GM18909 (cell line): ENCODE measurements around the gene ASB2.

Source experiments
- ATAC-seq: cut with Tn5 transposase; IDR thresholded peaks from one replicate; pipeline ENCODE4 v1.9.1; 2021; ENCODE audit warnings: mild to moderate bottlenecking; ENCODE audit not compliant: unreplicated experiment, poor library complexity

Gene ASB2, protein sequence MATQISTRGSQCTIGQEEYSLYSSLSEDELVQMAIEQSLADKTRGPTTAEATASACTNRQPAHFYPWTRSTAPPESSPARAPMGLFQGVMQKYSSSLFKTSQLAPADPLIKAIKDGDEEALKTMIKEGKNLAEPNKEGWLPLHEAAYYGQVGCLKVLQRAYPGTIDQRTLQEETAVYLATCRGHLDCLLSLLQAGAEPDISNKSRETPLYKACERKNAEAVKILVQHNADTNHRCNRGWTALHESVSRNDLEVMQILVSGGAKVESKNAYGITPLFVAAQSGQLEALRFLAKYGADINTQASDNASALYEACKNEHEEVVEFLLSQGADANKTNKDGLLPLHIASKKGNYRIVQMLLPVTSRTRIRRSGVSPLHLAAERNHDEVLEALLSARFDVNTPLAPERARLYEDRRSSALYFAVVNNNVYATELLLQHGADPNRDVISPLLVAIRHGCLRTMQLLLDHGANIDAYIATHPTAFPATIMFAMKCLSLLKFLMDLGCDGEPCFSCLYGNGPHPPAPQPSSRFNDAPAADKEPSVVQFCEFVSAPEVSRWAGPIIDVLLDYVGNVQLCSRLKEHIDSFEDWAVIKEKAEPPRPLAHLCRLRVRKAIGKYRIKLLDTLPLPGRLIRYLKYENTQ

GRCh38 chr14:93976477-93977057, at the start of gene ASB2:
TSS of gene ASB2 (minus strand) at chr14:93976570. CDS start at chr14:93964539, 12,031 bp downstream.
- ATAC-seq = peak; percentile 4

DNA sequence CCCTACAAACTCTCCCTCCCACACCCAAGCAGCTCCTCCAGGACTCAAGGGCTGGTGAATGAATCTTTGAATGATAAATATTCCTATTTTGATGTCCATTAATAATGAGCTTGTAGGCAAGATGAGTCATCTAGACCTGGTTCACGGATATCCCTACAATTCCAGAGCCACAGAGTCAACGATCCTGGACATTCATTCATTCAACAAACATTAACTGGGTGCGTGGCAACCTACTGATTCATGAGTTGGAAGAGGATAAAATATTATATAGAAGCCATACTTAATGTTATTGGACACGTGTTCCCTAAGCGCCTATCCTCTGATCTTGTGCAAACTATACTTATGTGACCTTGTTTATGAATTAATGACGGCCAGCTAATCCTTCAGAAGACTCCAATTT, 49.4 kb upstream of the ASB2 start:
- ATAC-seq = no peak

DNA sequence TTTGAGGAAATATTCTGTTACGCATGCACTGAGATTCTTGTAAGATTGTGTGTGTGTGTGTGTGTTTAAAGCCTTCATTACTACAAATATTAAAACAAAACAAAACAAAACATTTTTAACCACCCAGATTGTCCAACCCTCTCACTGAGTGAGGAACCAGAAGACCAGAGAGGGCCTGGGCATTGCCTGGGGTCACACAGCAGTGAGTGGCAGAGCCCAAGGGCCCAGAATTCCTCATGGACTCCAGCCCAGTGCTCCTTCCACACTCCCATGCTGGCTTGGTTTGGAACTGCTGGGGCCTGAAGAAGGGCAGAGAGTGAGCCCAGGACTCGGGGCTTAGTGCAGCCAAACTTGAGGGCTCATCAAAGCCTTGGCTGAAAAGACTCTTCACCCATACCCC, 48.2 kb upstream of the ASB2 start:
- no peak for ATAC-seq

DNA sequence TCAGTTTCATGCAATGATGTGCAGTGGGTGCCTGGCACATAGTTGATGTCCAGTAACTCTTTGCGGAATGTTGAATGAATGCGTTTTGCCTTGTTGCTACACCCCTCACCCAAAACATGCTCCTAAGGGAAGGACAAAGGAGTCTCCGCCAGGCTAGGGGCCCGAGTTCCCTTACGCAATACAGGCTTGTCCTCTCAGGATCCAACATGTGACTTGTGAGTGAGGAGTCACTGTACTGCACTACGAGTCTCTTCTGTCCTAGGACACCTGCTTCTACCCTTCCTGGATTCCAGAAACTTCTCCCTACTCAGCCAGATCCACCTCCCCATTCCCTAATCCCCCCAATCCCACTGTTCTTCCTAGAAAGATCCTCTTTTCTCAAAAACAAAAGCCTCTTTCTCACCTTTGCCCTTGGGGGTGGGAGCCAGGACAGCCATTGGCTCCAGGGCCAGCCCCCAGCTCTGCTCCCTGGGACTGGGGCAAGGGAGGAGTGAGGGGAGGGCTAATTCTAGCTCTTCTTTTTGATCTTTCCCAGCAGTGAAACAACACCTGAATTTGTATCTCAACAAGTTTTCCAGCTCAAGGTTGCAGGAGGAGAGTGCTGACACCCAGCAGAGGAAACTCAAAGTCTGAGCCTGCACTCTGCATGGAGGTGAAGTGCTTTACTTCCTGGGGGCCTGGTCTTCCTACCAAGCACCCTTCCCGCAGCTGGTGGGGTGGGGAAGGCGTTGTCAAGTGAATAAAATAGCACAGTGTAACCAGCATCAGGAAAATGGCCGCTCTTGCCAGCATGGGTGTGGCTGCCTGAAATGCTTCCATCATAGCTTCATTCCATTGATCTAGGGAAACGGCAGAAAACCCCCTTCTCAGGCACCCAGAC, 46.4 kb upstream of the ASB2 start:
- no peak for ATAC-seq

DNA sequence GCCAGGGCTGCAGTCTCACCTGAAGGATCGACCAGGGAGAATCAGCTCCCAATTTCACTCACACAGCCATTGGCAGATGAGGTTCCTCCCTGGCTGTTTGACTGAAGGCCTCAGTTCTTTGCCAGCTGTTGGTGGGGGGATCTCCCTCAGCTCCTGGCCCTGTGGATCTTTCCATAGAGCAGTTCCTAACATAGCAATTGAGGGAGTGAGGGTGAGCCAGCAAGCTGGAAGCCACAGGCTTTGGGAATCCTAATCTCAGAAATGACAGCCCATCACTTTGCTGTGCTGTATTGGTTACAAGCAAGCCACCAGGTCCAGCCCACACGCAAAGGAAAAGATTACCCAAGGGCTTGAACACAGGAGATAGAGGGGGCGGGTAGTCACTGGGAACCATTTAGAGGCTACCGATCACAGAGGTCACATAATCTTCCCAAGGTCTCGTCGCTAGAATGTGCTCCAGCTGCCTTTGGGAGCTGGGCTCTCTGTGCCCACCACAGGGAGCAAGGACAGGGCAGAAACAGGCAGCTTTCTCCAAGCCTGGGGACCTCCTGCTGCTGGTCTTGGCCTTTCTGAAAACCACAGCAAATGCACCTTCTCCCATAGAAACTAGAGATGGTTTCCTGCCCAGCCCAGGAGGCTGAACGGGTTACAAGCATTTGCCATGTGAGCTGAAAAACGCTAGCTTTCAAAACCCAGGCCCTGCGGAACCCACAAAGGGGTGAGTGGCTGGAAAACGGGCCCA, 45.2 kb upstream of the ASB2 start:
- ATAC-seq = no peak

DNA sequence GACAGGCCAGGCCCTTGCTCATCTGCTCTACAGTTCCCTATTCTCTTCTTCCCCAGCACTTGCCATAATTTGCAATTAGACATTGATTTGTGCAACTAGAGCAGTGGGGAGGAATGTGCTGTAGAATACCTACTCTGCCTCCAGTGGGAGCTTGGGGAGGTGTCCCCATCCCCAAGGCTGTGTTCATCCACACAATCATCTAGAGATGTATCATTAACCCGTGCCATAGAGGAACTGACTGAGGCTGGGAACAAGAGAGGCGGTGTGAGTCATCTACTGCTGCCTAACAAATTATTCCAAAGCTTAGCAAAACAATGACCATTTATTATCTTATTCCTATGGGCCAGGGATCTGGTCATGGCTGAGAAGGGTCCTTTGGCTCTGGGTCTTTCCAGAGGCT, 44.6 kb upstream of the ASB2 start:
- ATAC-seq = no peak

DNA sequence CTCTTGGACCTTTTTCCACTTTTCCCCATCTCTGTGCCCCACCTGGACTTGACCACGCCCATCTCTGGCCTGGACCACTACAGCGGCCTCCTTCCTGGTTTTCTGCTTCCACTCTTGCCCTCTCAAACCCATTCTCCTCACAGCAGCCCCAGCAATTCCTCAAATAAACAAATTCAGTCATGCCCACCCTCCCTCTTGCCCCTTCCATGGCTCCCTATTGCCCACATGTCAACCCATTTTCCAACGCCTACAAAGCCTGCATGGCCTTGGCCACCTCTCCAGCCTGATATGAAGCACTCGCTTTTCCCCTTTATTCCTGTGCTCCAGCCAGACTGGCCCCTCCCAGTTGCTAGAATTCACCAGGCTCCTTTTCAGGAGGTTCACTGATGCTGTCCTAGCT, 43.9 kb upstream of the ASB2 start:
- ATAC-seq = no peak

DNA sequence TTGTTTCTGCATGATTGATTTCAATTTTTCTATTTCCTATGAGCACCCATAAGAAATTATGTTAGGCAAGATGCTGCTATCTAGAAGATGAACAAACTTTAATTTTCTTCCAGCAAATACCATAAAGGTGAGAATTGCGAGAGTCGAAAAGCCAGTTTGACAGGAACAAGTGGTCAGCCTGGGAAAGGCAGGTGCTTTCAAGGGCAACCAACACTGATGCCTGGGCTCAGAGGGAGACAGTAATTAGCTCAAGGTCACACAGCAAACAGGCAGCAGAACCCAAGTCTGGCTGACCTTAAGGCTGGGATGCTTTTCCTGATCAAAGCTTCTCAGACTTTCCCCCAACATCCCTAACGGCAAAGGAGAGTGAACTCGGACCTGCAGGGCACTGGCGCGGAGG, 43.0 kb upstream of the ASB2 start:
- ATAC-seq = no peak

- ATAC-seq = no peak
Observed at GRCh38 chr14:94018308-94018707, 41.9 kb upstream of the ASB2 start.

DNA sequence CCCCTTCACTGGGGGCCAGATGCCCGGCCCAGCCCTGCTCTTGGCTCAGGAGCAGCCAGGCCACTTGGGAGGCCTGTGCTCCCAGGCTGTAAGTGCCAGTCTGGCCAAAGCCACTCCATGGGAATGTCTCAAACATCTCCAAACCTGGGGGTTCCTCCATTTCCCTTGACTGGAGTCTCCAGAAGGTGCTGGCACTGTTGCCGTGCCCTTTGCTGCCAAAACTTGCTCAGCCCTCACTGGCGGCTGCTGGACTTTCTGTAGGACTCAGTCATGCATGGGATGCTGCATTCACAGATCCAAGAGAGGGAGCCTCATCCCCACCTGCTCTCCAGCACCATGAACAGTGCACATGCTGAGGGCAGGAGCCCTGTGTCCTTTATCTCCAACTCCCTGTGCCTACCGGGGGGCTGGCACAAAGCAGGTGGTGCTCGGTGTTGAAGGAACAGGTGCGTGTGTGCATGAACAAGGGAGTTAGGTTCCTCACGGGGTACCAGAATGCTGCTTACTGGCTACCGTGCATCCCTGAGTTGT, 40.1 kb upstream of the ASB2 start:
- no peak for ATAC-seq

- ATAC-seq = no peak
Observed at GRCh38 chr14:94015223-94015622, 38.9 kb upstream of the ASB2 start.

DNA sequence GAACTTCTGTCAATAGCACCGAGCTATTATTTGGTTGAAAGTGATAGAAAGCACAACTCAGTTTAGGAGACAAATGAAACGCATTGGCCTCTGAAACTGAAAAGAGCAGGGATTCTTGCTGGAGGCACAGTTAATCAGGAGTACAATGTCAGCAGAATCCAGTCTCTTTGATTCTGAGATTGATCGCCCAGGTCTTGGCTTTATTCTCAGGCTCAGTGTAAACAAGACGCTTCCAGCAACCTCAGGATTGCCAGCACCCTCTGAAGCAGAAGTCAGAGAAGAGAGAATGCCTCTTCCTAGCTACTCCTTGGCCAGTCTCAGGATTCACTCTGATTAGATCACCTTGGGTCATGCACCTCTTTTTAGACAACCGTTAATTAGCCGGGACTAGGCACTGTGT, 38.0 kb upstream of the ASB2 start:
- ATAC-seq = no peak

- ATAC-seq = no peak
Observed at GRCh38 chr14:94011795-94012194, 35.4 kb upstream of the ASB2 start.

- no peak for ATAC-seq
Observed at GRCh38 chr14:94010625-94011024, 34.3 kb upstream of the ASB2 start.

- ATAC-seq = peak; percentile 45
Observed at GRCh38 chr14:94009767-94010166, 33.4 kb upstream of the ASB2 start.

GRCh38 chr14:94008234-94008633, 31.9 kb upstream of the ASB2 start:
- no peak for ATAC-seq

DNA sequence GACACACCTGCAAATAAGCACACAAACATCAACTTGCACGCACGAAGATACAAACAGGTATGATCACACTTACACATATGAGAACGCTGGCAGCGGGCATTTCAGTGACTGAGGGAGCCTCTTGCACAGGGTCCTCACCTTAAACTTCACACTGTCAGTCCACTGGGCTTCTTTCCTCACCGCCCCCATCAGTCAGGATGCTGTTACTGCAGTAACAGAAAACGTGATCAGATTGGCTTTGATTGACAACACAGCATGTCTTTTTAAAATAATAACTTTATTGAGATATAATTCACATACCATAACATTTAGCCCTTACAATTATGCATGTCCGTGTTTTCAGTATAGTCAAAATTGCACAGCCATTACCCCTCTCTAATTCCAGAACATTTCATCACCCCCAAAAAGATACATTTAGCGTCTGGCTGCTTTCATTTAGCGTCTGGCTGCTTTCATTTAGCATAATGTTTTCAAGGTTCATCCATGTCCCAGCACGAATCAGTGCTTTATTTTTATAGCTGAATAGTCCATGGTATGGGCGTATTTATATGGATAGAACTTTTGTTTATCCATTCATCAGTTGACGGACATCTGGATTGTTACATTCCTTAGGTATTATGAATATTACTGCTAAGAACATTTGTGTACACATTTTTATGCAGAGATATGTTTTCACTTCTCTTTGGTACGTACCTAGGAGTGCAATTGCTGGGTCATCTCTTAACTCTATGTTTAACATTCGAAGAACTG, 29.1 kb upstream of the ASB2 start:
- ATAC-seq = no peak

DNA sequence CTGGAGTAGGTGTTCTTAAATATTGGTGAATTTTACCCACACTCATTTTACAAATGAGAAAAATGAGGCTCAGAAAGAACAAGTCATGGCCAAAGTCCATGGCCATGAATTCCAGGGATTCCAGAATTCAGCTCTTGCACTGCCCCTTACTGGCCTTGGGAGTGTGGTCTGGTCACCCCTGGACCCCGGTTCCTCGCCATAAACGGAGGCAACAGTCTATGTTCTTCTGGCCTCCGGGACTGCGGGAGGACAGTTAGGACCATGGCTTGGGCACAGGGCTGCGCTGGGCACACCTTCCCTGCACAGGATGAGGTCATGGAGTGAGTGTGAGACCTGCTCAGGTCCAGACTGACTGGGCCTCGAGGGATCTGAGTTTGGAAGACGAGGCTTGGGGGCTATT, 27.6 kb upstream of the ASB2 start:
- ATAC-seq = no peak

- no peak for ATAC-seq
Observed at GRCh38 chr14:94003397-94003796, 27.0 kb upstream of the ASB2 start.
